ENCODE data around the gene SCCPDH. TPM values are rescaled to one million over a fixed set of nuclear protein-coding genes. Genes with fewer than 3 reads are reported as not detected.

SCCPDH gene
- total RNA-seq, 1 experiment from 2014 or later: 26.1 TPM

GRCh38 chr1:246776923-246777322 is 52.7 kb downstream of the SCCPDH start:
- no peaks in the 10 kb centered on the region for H3K9me3 ChIP-seq
- peaks cover 2% of the 10 kb centered on the region; the same call in 1 of the 2 replicates for H3K36me3 ChIP-seq (ENCODE audit: control insufficient read depth, insufficient read depth, low read length)
- DNase-seq: no peak
- no peak overlapping the region for H3K4me3 ChIP-seq (ENCODE audit: low read depth, low read length)
- CTCF ChIA-PET: no interaction called here
- BruUV-seq (replicated peaks): no TSS peak
- Mint-ChIP-seq H3K36me3 (ENCODE audit: insufficient read depth, unreplicated experiment) (peaks cover 12% of the 10 kb centered on the region), H3K27me3 (ENCODE audit: insufficient read depth, unreplicated experiment) (no peaks in the 10 kb centered on the region), H3K4me3 (ENCODE audit: unreplicated experiment) (no peak overlapping the region), H3K9me3 (ENCODE audit: unreplicated experiment) (no peaks in the 10 kb centered on the region), H3K4me1 (ENCODE audit: low read depth, unreplicated experiment) (no peaks in the 10 kb centered on the region), H3K27ac (ENCODE audit: unreplicated experiment) (no peak overlapping the region)
- no peaks in the 10 kb centered on the region for H3K27me3 ChIP-seq (replicated peaks; ENCODE audit: control insufficient read depth, insufficient read depth, low read length)
- POLR2A ChIA-PET: no interaction called here
- no peaks in the 10 kb centered on the region for H3K4me1 ChIP-seq
- intact Hi-C loops (cut with micrococcal nuclease; ENCODE audit: unreplicated experiment): no loop called here
- no peak for TF ChIP-seq CTCF (IDR thresholded peaks at IDR 0.05; ENCODE audit: insufficient read depth in 1 of 2, low read depth in 1 of 2, low read length in 1 of 2, severe bottlenecking in 1 of 2, unreplicated experiment in 1 of 2)

- no TSS peak for BruUV-seq (replicated peaks)
- no peak for TF ChIP-seq CTCF (IDR thresholded peaks at IDR 0.05; ENCODE audit: insufficient read depth in 1 of 2, low read depth in 1 of 2, low read length in 1 of 2, severe bottlenecking in 1 of 2, unreplicated experiment in 1 of 2)
- POLR2A ChIA-PET: no interaction called here
- Mint-ChIP-seq H3K27ac (ENCODE audit: unreplicated experiment) (no peak overlapping the region), H3K9me3 (ENCODE audit: unreplicated experiment) (no peaks in the 10 kb centered on the region), H3K27me3 (ENCODE audit: insufficient read depth, unreplicated experiment) (no peaks in the 10 kb centered on the region), H3K4me3 (ENCODE audit: unreplicated experiment) (no peak overlapping the region), H3K4me1 (ENCODE audit: low read depth, unreplicated experiment) (no peaks in the 10 kb centered on the region), H3K36me3 (ENCODE audit: insufficient read depth, unreplicated experiment) (peaks cover 12% of the 10 kb centered on the region)
- peaks cover 2% of the 10 kb centered on the region; the same call in 1 of the 2 replicates for H3K36me3 ChIP-seq (ENCODE audit: control insufficient read depth, insufficient read depth, low read length)
- no peaks in the 10 kb centered on the region for H3K27me3 ChIP-seq (replicated peaks; ENCODE audit: control insufficient read depth, insufficient read depth, low read length)
- intact Hi-C loops (cut with micrococcal nuclease; ENCODE audit: unreplicated experiment): no loop called here
- H3K4me1 ChIP-seq: no peaks in the 10 kb centered on the region
- CTCF ChIA-PET: no interaction called here
- H3K4me3 ChIP-seq (ENCODE audit: low read depth, low read length): no peak overlapping the region
- no peak for DNase-seq
- H3K9me3 ChIP-seq: no peaks in the 10 kb centered on the region
Measured at GRCh38 chr1:246778663-246779062, 54.5 kb downstream of the SCCPDH start.

GRCh38 chr1:246779561-246780175 is 55.5 kb downstream of the SCCPDH start:
- no peak overlapping the region for H3K4me3 ChIP-seq (ENCODE audit: low read depth, low read length)
- CTCF ChIA-PET: interaction anchor here (0.6 kb wide), 1 partner anchor 304 kb away, joined by 3 read pairs; no protein-coding TSS in a partner anchor
- H3K9me3 ChIP-seq: no peaks in the 10 kb centered on the region
- no peaks in the 10 kb centered on the region for H3K4me1 ChIP-seq
- peaks cover 2% of the 10 kb centered on the region; the same call in 1 of the 2 replicates for H3K36me3 ChIP-seq (ENCODE audit: control insufficient read depth, insufficient read depth, low read length)
- no peaks in the 10 kb centered on the region for H3K9me3 Mint-ChIP-seq (ENCODE audit: unreplicated experiment)
- H3K27me3 ChIP-seq (replicated peaks; ENCODE audit: control insufficient read depth, insufficient read depth, low read length): no peaks in the 10 kb centered on the region
- H3K4me1 Mint-ChIP-seq (ENCODE audit: low read depth, unreplicated experiment): no peaks in the 10 kb centered on the region
- H3K4me3 Mint-ChIP-seq (ENCODE audit: unreplicated experiment): no peak overlapping the region
- no TSS peak for BruUV-seq (replicated peaks)
- TF ChIP-seq CTCF (IDR thresholded peaks at IDR 0.05; ENCODE audit: insufficient read depth in 1 of 2, low read depth in 1 of 2, low read length in 1 of 2, severe bottlenecking in 1 of 2, unreplicated experiment in 1 of 2): no peak
- DNase-seq: no peak
- H3K27ac Mint-ChIP-seq (ENCODE audit: unreplicated experiment): no peak overlapping the region
- H3K36me3 Mint-ChIP-seq (ENCODE audit: insufficient read depth, unreplicated experiment): peaks cover 12% of the 10 kb centered on the region
- POLR2A ChIA-PET: no interaction called here
- intact Hi-C loops (cut with micrococcal nuclease; ENCODE audit: unreplicated experiment): no loop called here
- no peaks in the 10 kb centered on the region for H3K27me3 Mint-ChIP-seq (ENCODE audit: insufficient read depth, unreplicated experiment)
